SK-N-SH (cell line): Measurements from ENCODE around the gene CIITA. TPM values are rescaled to one million over a fixed set of nuclear protein-coding genes. Genes with fewer than 3 reads are reported as not detected.

Experiments
- CTCF ChIA-PET: fragments of 300-600, 350-600 bp; formaldehyde crosslinking; extraction: SDS; loops from one replicate; lab custom pipeline; 2021; lab: Yijun Ruan, JAX
- POLR2A ChIA-PET: fragments of 350-600 bp; sonication (Branson Sonifier 250); formaldehyde crosslinking; extraction: SDS; loops from one replicate; lab custom pipeline; 2020; ENCODE audit warnings: antibody characterized with exemption, inconsistent platforms; lab: Yijun Ruan, JAX
- DNase-seq: peaks from one replicate; pipeline ENCODE4 v3.0.0; 2012
- H2AFZ ChIP-seq: fragments of 200-600 bp; sonication (generic); 2 replicates; pipeline ENCODE4 v1.8.1; 2016; ENCODE audit warnings: antibody characterized with exemption, mild to moderate bottlenecking, low read depth
- H3F3A ChIP-seq: fragments of 200-600 bp; sonication (generic); replicated peaks from 2 replicates; pipeline ENCODE3; 2016; ENCODE audit warnings: antibody characterized with exemption, mild to moderate bottlenecking; ENCODE audit not compliant: insufficient read depth
- H3K27ac ChIP-seq, 2 experiments: fragments of 200-500 bp in 1 of 2; fragments of 200-600 bp in 1 of 2; sonication (Bioruptor generic) in 1 of 2; sonication (generic), shearing (Covaris generic) in 1 of 2; 2 replicates each; pipeline versions ENCODE4 v1.5.1 to v1.6.1; 2014 to 2016; ENCODE audit warnings: low read depth in 2 of 2, inconsistent platforms in 1 of 2, low read length in 1 of 2, mild to moderate bottlenecking in 1 of 2, mixed read lengths in 1 of 2
- H3K27me3 ChIP-seq: fragments of 200-600 bp; sonication (generic), shearing (Covaris generic); 2 replicates; pipeline ENCODE4 v1.6.1; 2016; ENCODE audit warnings: mixed run types; ENCODE audit not compliant: insufficient read depth
- H3K36me3 ChIP-seq, 2 experiments: fragments of 200-500 bp in 1 of 2; fragments of 200-600 bp in 1 of 2; sonication (Bioruptor generic) in 1 of 2; sonication (generic) in 1 of 2; replicated peaks in 1 of 2; 2 replicates each; pipeline versions ENCODE3 to v1.5.1; 2014 to 2016; ENCODE audit warnings: low read length in 1 of 2, mild to moderate bottlenecking in 1 of 2; ENCODE audit not compliant: insufficient read depth in 2 of 2, control insufficient read depth in 1 of 2
- H3K4me1 ChIP-seq, 2 experiments: fragments of 200-500 bp in 1 of 2; fragments of 200-600 bp in 1 of 2; sonication (Bioruptor generic) in 1 of 2; sonication (generic), shearing (Covaris generic) in 1 of 2; 2 replicates each; pipeline versions ENCODE4 v1.5.1 to v1.6.1; 2014 to 2016; ENCODE audit warnings: low read depth in 1 of 2, low read length in 1 of 2, mixed run types in 1 of 2; ENCODE audit not compliant: insufficient read depth in 2 of 2, control insufficient read depth in 1 of 2
- H3K4me2 ChIP-seq: fragments of 200-600 bp; sonication (generic), shearing (Covaris generic); 2 replicates; pipeline ENCODE4 v1.6.1; 2017; ENCODE audit warnings: mixed run types
- H3K4me3 ChIP-seq, 2 experiments: fragments of 200-500 bp in 1 of 2; fragments of 200-600 bp in 1 of 2; sonication (Bioruptor generic) in 1 of 2; sonication (generic), shearing (Covaris generic) in 1 of 2; 2 replicates each; pipeline versions ENCODE4 v1.5.1 to v1.8.1; 2014 to 2016; ENCODE audit warnings: low read depth in 2 of 2, inconsistent platforms in 1 of 2, low read length in 1 of 2, mild to moderate bottlenecking in 1 of 2, mixed read lengths in 1 of 2, moderate library complexity in 1 of 2
- H3K79me2 ChIP-seq: fragments of 200-600 bp; sonication (generic); 2 replicates; pipeline ENCODE4 v1.8.1; 2017; ENCODE audit warnings: mild to moderate bottlenecking; ENCODE audit not compliant: insufficient read depth
- H3K9ac ChIP-seq: fragments of 200-600 bp; sonication (generic); 2 replicates; pipeline ENCODE4 v1.6.1; 2017; ENCODE audit warnings: mixed run types
- H3K9me2 ChIP-seq: fragments of 200-600 bp; sonication (generic); 2 replicates; pipeline ENCODE4 v1.6.1; 2017; ENCODE audit warnings: mixed run types
- H3K9me3 ChIP-seq: fragments of 200-600 bp; sonication (generic); 2 replicates; pipeline ENCODE4 v1.6.1; 2017; ENCODE audit warnings: mixed run types, mild to moderate bottlenecking, moderate library complexity
- H4K20me1 ChIP-seq: fragments of 200-600 bp; sonication (generic); 2 replicates; pipeline ENCODE4 v1.6.1; 2017; ENCODE audit warnings: mild to moderate bottlenecking, mixed run types; ENCODE audit not compliant: insufficient read depth
- CHD2 ChIP-seq: fragments of 150-350 bp; IDR thresholded peaks from 2 replicates; pipeline ENCODE4 v1.6.1; 2018; ENCODE audit warnings: low read length; ENCODE audit not compliant: partially characterized antibody
- CTCF ChIP-seq: fragments of 200-600 bp; sonication (generic); IDR thresholded peaks from 2 replicates; pipeline ENCODE4 v1.6.1; 2017; ENCODE audit warnings: antibody characterized with exemption, mild to moderate bottlenecking, moderate library complexity
- ELF1 ChIP-seq: IDR thresholded peaks from 2 replicates; pipeline ENCODE4 v1.4.0; 2012
- FOSL2 ChIP-seq: IDR thresholded peaks from 2 replicates; pipeline ENCODE4 v1.4.0; 2012; ENCODE audit warnings: low read depth, mild to moderate bottlenecking, moderate library complexity, borderline replicate concordance
- FOXM1 ChIP-seq: IDR thresholded peaks from 2 replicates; pipeline ENCODE4 v1.4.0; 2012; ENCODE audit warnings: low read depth, mild to moderate bottlenecking
- MAX ChIP-seq: IDR thresholded peaks from 2 replicates; pipeline ENCODE4 v1.4.0; 2012; ENCODE audit warnings: low read depth
- NFIC ChIP-seq: IDR thresholded peaks from 2 replicates; pipeline ENCODE4 v1.4.0; 2012; ENCODE audit warnings: borderline replicate concordance
- NRF1 ChIP-seq: IDR thresholded peaks from 2 replicates; pipeline ENCODE4 v1.6.1; 2012; ENCODE audit warnings: low read depth, mild to moderate bottlenecking, low read length
- PBX3 ChIP-seq: IDR thresholded peaks from 2 replicates; pipeline ENCODE4; 2012
- RCOR1 ChIP-seq: fragments of 150-350 bp; IDR thresholded peaks from 2 replicates; pipeline ENCODE4 v1.6.1; 2017; ENCODE audit warnings: antibody characterized with exemption, low read length
- RFX5 ChIP-seq: IDR thresholded peaks from 2 replicates; pipeline ENCODE4 v1.6.1; 2012; ENCODE audit warnings: mild to moderate bottlenecking, improper control_type of control experiment, low read length
- SIN3A ChIP-seq: IDR thresholded peaks from 2 replicates; pipeline ENCODE4 v1.6.1; 2012; ENCODE audit warnings: low read depth, mild to moderate bottlenecking, low read length, moderate library complexity, borderline replicate concordance
- TCF12 ChIP-seq: IDR thresholded peaks from 2 replicates; pipeline ENCODE4 v1.4.0; 2012
- TEAD4 ChIP-seq: IDR thresholded peaks from 2 replicates; pipeline ENCODE4 v1.4.0; 2012; ENCODE audit warnings: mild to moderate bottlenecking, borderline replicate concordance; ENCODE audit not compliant: insufficient read depth
- USF1 ChIP-seq: IDR thresholded peaks from 2 replicates; pipeline ENCODE4 v1.4.0; 2012; ENCODE audit warnings: low read depth, borderline replicate concordance
- YY1 ChIP-seq: IDR thresholded peaks from 2 replicates; pipeline ENCODE4 v1.4.0; 2012; ENCODE audit warnings: low read depth, mild to moderate bottlenecking
- WGBS: methylation state at CpG from one replicate; pipeline ENCODE4 v1.1.6; 2017; ENCODE audit warnings: low lambda C conversion rate; 5-methylcytosine and 5-hydroxymethylcytosine counted together
- polyA plus RNA-seq, 3 experiments: library from polyadenylated mRNA; depleted of rRNA; stranded (reverse); fragments of >200 nt; gene quantifications; 2 replicates each; pipeline ENCODE4 v1.2.3, GENCODE V29; 2012

Gene CIITA
- polyA plus RNA-seq, 1 of the 3 experiments (the other 2 are of a cell fraction), result 0.23 TPM

- no peaks in the 10 kb centered on the region for H4K20me1 ChIP-seq
- WGBS, result 78% methylated on average over 24 of the region's 46 CpGs
- CTCF ChIA-PET, result interaction anchor here (1.0 to 1.4 kb wide), 4 partner anchors 12 to 650 kb away, joined by 3 to 7 read pairs (median 3); no protein-coding TSS in a partner anchor
Observed at GRCh38 chr16:10906914-10907756, 30.1 kb downstream of the CIITA start.

More at GRCh38 chr16:10906914-10907756, 30.1 kb downstream of the CIITA start:
- H2AFZ ChIP-seq, result no peak overlapping the region
- no peaks in the 10 kb centered on the region for H3K9me3 ChIP-seq
- H3K9ac ChIP-seq, result no peak overlapping the region
- H3K27ac ChIP-seq, result no peak overlapping the region
- no peaks in the 10 kb centered on the region for H3K36me3 ChIP-seq
- H3F3A ChIP-seq, result no peaks in the 10 kb centered on the region
- no peaks in the 10 kb centered on the region for H3K4me1 ChIP-seq
- no peaks in the 10 kb centered on the region for H3K79me2 ChIP-seq
- no peak overlapping the region for H3K4me3 ChIP-seq
- TF ChIP-seq TCF12, result no peak
- TF ChIP-seq PBX3, result no peak
- TF ChIP-seq YY1, result no peak
- TF ChIP-seq USF1, result no peak
- TF ChIP-seq TEAD4, result no peak
- TF ChIP-seq CHD2, result no peak
- no peak for TF ChIP-seq RFX5
- TF ChIP-seq CTCF, result no peak
- TF ChIP-seq RCOR1, result no peak
- no peak for TF ChIP-seq NRF1
- no peak for TF ChIP-seq FOXM1
- TF ChIP-seq FOSL2, result no peak
- TF ChIP-seq MAX, result no peak
- no peak for TF ChIP-seq ELF1
- no peak for TF ChIP-seq NFIC
- no peak for TF ChIP-seq SIN3A
- no peak overlapping the region for H3K4me2 ChIP-seq
- H3K9me2 ChIP-seq, result no peaks in the 10 kb centered on the region
- H3K27me3 ChIP-seq, result 0 out of 2 replicates have a peak, but pooled peaks cover 6% of the 10 kb centered on the region
- peak; percentile 33 for DNase-seq
- POLR2A ChIA-PET, result no interaction called here
